Measurements from ENCODE around the gene CRYGS.
"Not testable (repeated sequence)": the region's sequence is repeated elsewhere in the genome, so short reads cannot be mapped to it uniquely, and the experiment has no call there.

The CRYGS gene

GRCh38 chr3:186506191-186506739 is 37.9 kb downstream of the CRYGS start:
- Histone ChIP-seq H2AFZ (ENCODE audit: low read length) (no peak overlapping the region), H3K9me2 (replicated peaks; ENCODE audit: insufficient read depth, low read length) (no peaks in the 10 kb centered on the region), H3K36me3 (replicated peaks; ENCODE audit: insufficient read depth, low read length) (no peaks in the 10 kb centered on the region), H3F3A (ENCODE audit: insufficient read depth, low read length) (no peaks in the 10 kb centered on the region), H3K27ac (ENCODE audit: low read length) (no peak overlapping the region), H3K4me3 (ENCODE audit: low read length) (no peak overlapping the region), H3K9me3 (replicated peaks; ENCODE audit: insufficient read depth, low read length) (no peaks in the 10 kb centered on the region), H3K9ac (ENCODE audit: low read length) (no peak overlapping the region), H4K20me1 (ENCODE audit: insufficient read depth, low read length) (no peaks in the 10 kb centered on the region), H3K4me1 (ENCODE audit: low read length) (no peaks in the 10 kb centered on the region), H3K27me3 (replicated peaks; ENCODE audit: insufficient read depth, low read length) (no peaks in the 10 kb centered on the region), H3K79me2 (ENCODE audit: low read length) (no peaks in the 10 kb centered on the region), H3K4me2 (ENCODE audit: low read depth, low read length) (no peak overlapping the region)
- TF ChIP-seq CTCF (IDR thresholded peaks at IDR 0.05; ENCODE audit: low read length) (no peak), EZH2phosphoT487 (IDR thresholded peaks at IDR 0.05; ENCODE audit: low read length) (no peak), EZH2 (optimal IDR thresholded peaks at IDR 0.05; ENCODE audit: low read depth, low read length) (no peak)
- no peak for DNase-seq

- Histone ChIP-seq H3K9me3 (replicated peaks; ENCODE audit: insufficient read depth, low read length) (no peaks in the 10 kb centered on the region), H3K9ac (ENCODE audit: low read length) (no peak overlapping the region), H3K27me3 (replicated peaks; ENCODE audit: insufficient read depth, low read length) (no peaks in the 10 kb centered on the region), H2AFZ (ENCODE audit: low read length) (no peak overlapping the region), H3K4me2 (ENCODE audit: low read depth, low read length) (0 out of 2 replicates have a peak overlapping the region, but pooled peaks have one; percentile 0), H3K4me1 (ENCODE audit: low read length) (no peaks in the 10 kb centered on the region), H3K27ac (ENCODE audit: low read length) (no peak overlapping the region), H4K20me1 (ENCODE audit: insufficient read depth, low read length) (no peaks in the 10 kb centered on the region), H3K36me3 (replicated peaks; ENCODE audit: insufficient read depth, low read length) (no peaks in the 10 kb centered on the region), H3K9me2 (replicated peaks; ENCODE audit: insufficient read depth, low read length) (no peaks in the 10 kb centered on the region), H3K79me2 (ENCODE audit: low read length) (no peaks in the 10 kb centered on the region), H3K4me3 (ENCODE audit: low read length) (no peak overlapping the region), H3F3A (ENCODE audit: insufficient read depth, low read length) (no peaks in the 10 kb centered on the region)
- no peak for DNase-seq
- TF ChIP-seq EZH2phosphoT487 (IDR thresholded peaks at IDR 0.05; ENCODE audit: low read length) (no peak), EZH2 (optimal IDR thresholded peaks at IDR 0.05; ENCODE audit: low read depth, low read length) (no peak), CTCF (IDR thresholded peaks at IDR 0.05; ENCODE audit: low read length) (no peak)
These were observed 41.0 kb downstream of the CRYGS start for GRCh38 chr3:186502966-186503712.

GRCh38 chr3:186502138-186502948 is 41.8 kb downstream of the CRYGS start:
- Histone ChIP-seq H3K36me3 (replicated peaks; ENCODE audit: insufficient read depth, low read length) (no peaks in the 10 kb centered on the region), H3K9ac (ENCODE audit: low read length) (no peak overlapping the region), H3K9me3 (replicated peaks; ENCODE audit: insufficient read depth, low read length) (no peaks in the 10 kb centered on the region), H2AFZ (ENCODE audit: low read length) (no peak overlapping the region), H3K27me3 (replicated peaks; ENCODE audit: insufficient read depth, low read length) (no peaks in the 10 kb centered on the region), H3K4me2 (ENCODE audit: low read depth, low read length) (0 out of 2 replicates have a peak overlapping the region, but pooled peaks have one; percentile 0), H3K27ac (ENCODE audit: low read length) (no peak overlapping the region), H3K79me2 (ENCODE audit: low read length) (no peaks in the 10 kb centered on the region), H3F3A (ENCODE audit: insufficient read depth, low read length) (no peaks in the 10 kb centered on the region), H3K4me3 (ENCODE audit: low read length) (no peak overlapping the region), H3K9me2 (replicated peaks; ENCODE audit: insufficient read depth, low read length) (no peaks in the 10 kb centered on the region), H4K20me1 (ENCODE audit: insufficient read depth, low read length) (no peaks in the 10 kb centered on the region), H3K4me1 (ENCODE audit: low read length) (no peaks in the 10 kb centered on the region)
- TF ChIP-seq EZH2phosphoT487 (IDR thresholded peaks at IDR 0.05; ENCODE audit: low read length) (no peak), CTCF (IDR thresholded peaks at IDR 0.05; ENCODE audit: low read length) (no peak), EZH2 (optimal IDR thresholded peaks at IDR 0.05; ENCODE audit: low read depth, low read length) (no peak)
- no peak for DNase-seq

GRCh38 chr3:186499949-186500348 is 44.2 kb downstream of the CRYGS start:
- H3K27me3 ChIP-seq (replicated peaks; ENCODE audit: insufficient read depth, low read length); H2AFZ ChIP-seq (ENCODE audit: low read length); H3K4me3 ChIP-seq (ENCODE audit: low read length); H3K9ac ChIP-seq (ENCODE audit: low read length); H3K4me1 ChIP-seq (ENCODE audit: low read length); H3K9me3 ChIP-seq (replicated peaks; ENCODE audit: insufficient read depth, low read length); H4K20me1 ChIP-seq (ENCODE audit: insufficient read depth, low read length); H3K9me2 ChIP-seq (replicated peaks; ENCODE audit: insufficient read depth, low read length); H3K27ac ChIP-seq (ENCODE audit: low read length); H3K36me3 ChIP-seq (replicated peaks; ENCODE audit: insufficient read depth, low read length); H3F3A ChIP-seq (ENCODE audit: insufficient read depth, low read length); H3K4me2 ChIP-seq (ENCODE audit: low read depth, low read length); DNase-seq; H3K79me2 ChIP-seq (ENCODE audit: low read length): not testable (repeated sequence)

- H2AFZ ChIP-seq (ENCODE audit: low read length); H3K4me3 ChIP-seq (ENCODE audit: low read length); H3K79me2 ChIP-seq (ENCODE audit: low read length); H3K4me2 ChIP-seq (ENCODE audit: low read depth, low read length); H3K27me3 ChIP-seq (replicated peaks; ENCODE audit: insufficient read depth, low read length); H3F3A ChIP-seq (ENCODE audit: insufficient read depth, low read length); H3K9me3 ChIP-seq (replicated peaks; ENCODE audit: insufficient read depth, low read length); H3K9ac ChIP-seq (ENCODE audit: low read length); DNase-seq; H4K20me1 ChIP-seq (ENCODE audit: insufficient read depth, low read length); H3K27ac ChIP-seq (ENCODE audit: low read length); H3K4me1 ChIP-seq (ENCODE audit: low read length); H3K36me3 ChIP-seq (replicated peaks; ENCODE audit: insufficient read depth, low read length); H3K9me2 ChIP-seq (replicated peaks; ENCODE audit: insufficient read depth, low read length): not testable (repeated sequence)
These were observed 46.2 kb downstream of the CRYGS start for GRCh38 chr3:186498022-186498421.

Measured in MM.1S (cell line).